PC-9 (cell line): Measurements from ENCODE around the gene CGA. TPM values are rescaled to one million over a fixed set of nuclear protein-coding genes. Genes with fewer than 3 reads are reported as not detected.
A peak's percentile ranks its signal among the peaks of the same experiment; 100 is the strongest.

ENCODE experiments used
- BruUV-seq: library from RNA; stranded (reverse); fragments of 400-500 nt; replicated peaks from 2 replicates; lab custom pipeline; 2021; lab: Mats Ljungman, UMichigan
- CTCF ChIA-PET: fragments of 300-600 bp; sonication (Branson Sonifier 250); formaldehyde crosslinking; loops from one replicate; lab custom pipeline; 2022; ENCODE audit warnings: antibody characterized with exemption; lab: Charles Lee
- POLR2A ChIA-PET: fragments of 300-600 bp; sonication (Branson Sonifier 250); formaldehyde crosslinking; loops from one replicate; lab custom pipeline; 2022; ENCODE audit warnings: antibody characterized with exemption; ENCODE audit not compliant: unreplicated experiment; lab: Charles Lee
- DNase-seq, 2 experiments: peaks; one replicate each; pipeline versions ENCODE4 v3.0.0 to v3.0.0-alpha.2; 2015 to 2022; ENCODE audit warnings: mixed read lengths in 1 of 2
- H2AFZ ChIP-seq: fragments of 200-600 bp; sonication (generic); 2 replicates; pipeline ENCODE4 v1.8.1; 2017; ENCODE audit warnings: antibody characterized with exemption
- H3F3A ChIP-seq: fragments of 200-600 bp; sonication (generic); 2 replicates; pipeline ENCODE4 v1.8.1; 2017; ENCODE audit warnings: antibody characterized with exemption, mild to moderate bottlenecking, low read depth; ENCODE audit not compliant: insufficient read depth
- H3K27ac ChIP-seq: fragments of 200-600 bp; sonication (generic); 2 replicates; pipeline ENCODE4 v1.6.1; 2016; ENCODE audit warnings: mixed run types
- H3K27me3 ChIP-seq: fragments of 200-600 bp; sonication (generic); 2 replicates; pipeline ENCODE4 v1.6.1; 2016; ENCODE audit warnings: low read depth, mixed run types; ENCODE audit not compliant: insufficient read depth
- H3K36me3 ChIP-seq: fragments of 200-600 bp; sonication (generic); 2 replicates; pipeline ENCODE4 v1.6.1; 2016; ENCODE audit warnings: low read depth, mixed run types
- H3K4me1 ChIP-seq: fragments of 200-600 bp; sonication (generic); replicated peaks from 2 replicates; pipeline ENCODE4 v1.6.1; 2016; ENCODE audit warnings: mixed run types; ENCODE audit not compliant: insufficient read depth
- H3K4me2 ChIP-seq: fragments of 200-600 bp; sonication (generic); 2 replicates; pipeline ENCODE4 v1.6.1; 2017; ENCODE audit warnings: mixed run types
- H3K4me3 ChIP-seq: fragments of 200-600 bp; sonication (generic); 2 replicates; pipeline ENCODE4 v1.6.1; 2016; ENCODE audit warnings: mixed run types
- H3K79me2 ChIP-seq: fragments of 200-600 bp; sonication (generic); 2 replicates; pipeline ENCODE4 v1.6.1; 2017; ENCODE audit warnings: low read depth, mixed run types
- H3K9me2 ChIP-seq: fragments of 200-600 bp; sonication (generic); 2 replicates; pipeline ENCODE4 v1.8.1; 2017; ENCODE audit warnings: mild to moderate bottlenecking; ENCODE audit not compliant: insufficient read depth
- H3K9me3 ChIP-seq: fragments of 200-600 bp; sonication (generic); 2 replicates; pipeline ENCODE4 v1.8.1; 2016; ENCODE audit warnings: low read depth; ENCODE audit not compliant: insufficient read depth
- H4K20me1 ChIP-seq: fragments of 200-600 bp; sonication (generic); 2 replicates; pipeline ENCODE4 v1.8.1; 2017; ENCODE audit not compliant: insufficient read depth
- EZH2 ChIP-seq: fragments of 200-600 bp; sonication (generic); IDR thresholded peaks from 2 replicates; pipeline ENCODE4 v1.8.0; 2017; ENCODE audit warnings: antibody characterized with exemption, low read depth
- intact Hi-C: fragments of 100-400 bp; cut with micrococcal nuclease; formaldehyde crosslinking; loops from one replicate; pipeline ENCODE4 v1.10.0; 2022; ENCODE audit not compliant: unreplicated experiment
- total RNA-seq: library from RNA; stranded (reverse); gene quantifications from 2 replicates; pipeline ENCODE4 v1.2.3, GENCODE V29; 2021
- TF ChIP-seq, protein P1 (sequence below): fragments of 200-600 bp; sonication (generic); conservative IDR thresholded peaks from 2 replicates; pipeline ENCODE4 v1.6.1; 2017; ENCODE audit warnings: mixed run types, antibody characterized with exemption, mild to moderate bottlenecking, moderate library complexity

Gene CGA
- total RNA-seq, 1 experiment from 2014 or later, result not detected

DNA sequence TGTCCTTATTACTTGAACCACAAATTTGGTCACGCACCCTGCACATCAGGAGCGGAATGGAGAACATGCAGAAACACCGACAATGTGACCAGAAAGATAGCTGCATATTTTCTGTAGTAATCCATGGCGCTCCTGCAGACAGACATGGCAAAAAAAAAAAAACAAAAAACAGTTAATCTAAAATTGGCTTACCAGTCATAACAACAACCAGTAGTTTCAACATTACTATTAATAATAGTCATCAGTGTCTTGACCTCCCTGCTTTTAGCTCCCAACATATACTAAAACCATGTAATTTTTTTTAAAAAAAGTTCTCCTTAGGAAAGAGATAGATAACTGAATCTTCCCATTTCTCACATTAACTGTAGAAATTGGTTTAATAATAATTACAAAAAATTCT is 6.8 kb downstream of the CGA start:
- Histone ChIP-seq H3K27me3 (no peaks in the 10 kb centered on the region), H3K9me2 (no peaks in the 10 kb centered on the region), H3K79me2 (no peaks in the 10 kb centered on the region), H4K20me1 (no peaks in the 10 kb centered on the region), H3F3A (no peaks in the 10 kb centered on the region), H2AFZ (no peak overlapping the region), H3K4me1 (no peaks in the 10 kb centered on the region), H3K4me2 (no peak overlapping the region), H3K4me3 (no peak overlapping the region), H3K36me3 (no peaks in the 10 kb centered on the region), H3K9me3 (no peaks in the 10 kb centered on the region), H3K27ac (no peak overlapping the region)
- BruUV-seq, result no TSS peak
- no peak for DNase-seq
- ChIA-PET POLR2A (no interaction called here), CTCF (interaction anchor here (0.6 kb wide), 1 partner anchor 235 kb away, joined by 3 read pairs; no protein-coding TSS in a partner anchor)
- intact Hi-C loops, result no loop called here
- no peak for TF ChIP-seq EZH2
- TF ChIP-seq, protein P1, sequence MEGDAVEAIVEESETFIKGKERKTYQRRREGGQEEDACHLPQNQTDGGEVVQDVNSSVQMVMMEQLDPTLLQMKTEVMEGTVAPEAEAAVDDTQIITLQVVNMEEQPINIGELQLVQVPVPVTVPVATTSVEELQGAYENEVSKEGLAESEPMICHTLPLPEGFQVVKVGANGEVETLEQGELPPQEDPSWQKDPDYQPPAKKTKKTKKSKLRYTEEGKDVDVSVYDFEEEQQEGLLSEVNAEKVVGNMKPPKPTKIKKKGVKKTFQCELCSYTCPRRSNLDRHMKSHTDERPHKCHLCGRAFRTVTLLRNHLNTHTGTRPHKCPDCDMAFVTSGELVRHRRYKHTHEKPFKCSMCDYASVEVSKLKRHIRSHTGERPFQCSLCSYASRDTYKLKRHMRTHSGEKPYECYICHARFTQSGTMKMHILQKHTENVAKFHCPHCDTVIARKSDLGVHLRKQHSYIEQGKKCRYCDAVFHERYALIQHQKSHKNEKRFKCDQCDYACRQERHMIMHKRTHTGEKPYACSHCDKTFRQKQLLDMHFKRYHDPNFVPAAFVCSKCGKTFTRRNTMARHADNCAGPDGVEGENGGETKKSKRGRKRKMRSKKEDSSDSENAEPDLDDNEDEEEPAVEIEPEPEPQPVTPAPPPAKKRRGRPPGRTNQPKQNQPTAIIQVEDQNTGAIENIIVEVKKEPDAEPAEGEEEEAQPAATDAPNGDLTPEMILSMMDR, result no peak

DNA sequence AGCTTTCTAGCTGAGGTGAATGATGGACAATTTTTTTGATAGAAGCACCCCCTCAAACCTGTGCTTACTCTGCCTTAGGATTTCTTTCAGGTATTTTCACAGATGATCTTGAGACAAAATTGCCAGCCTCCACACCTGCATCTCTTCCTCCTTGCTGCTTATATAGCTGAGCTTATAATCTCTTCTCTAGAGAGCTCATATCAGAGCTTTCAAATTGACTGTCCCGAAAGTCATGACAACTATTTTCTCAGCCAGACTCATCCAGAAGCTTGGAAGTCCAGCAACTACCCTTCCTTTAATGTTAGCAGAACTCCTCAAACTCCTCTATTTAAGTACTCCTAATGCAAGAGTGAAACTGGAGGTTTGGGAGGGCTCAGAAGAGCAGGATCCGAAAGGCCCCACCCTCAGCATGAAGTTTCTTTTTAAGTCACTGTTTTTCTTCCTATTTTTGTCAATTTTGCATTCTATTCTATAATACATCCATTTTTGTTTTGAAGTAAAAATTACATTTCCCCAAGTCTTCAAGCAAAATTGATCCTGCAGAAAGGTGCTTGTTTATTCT is 12.7 kb downstream of the CGA start:
- no peak overlapping the region for H3K4me3 ChIP-seq
- H3K36me3 ChIP-seq, result no peaks in the 10 kb centered on the region
- ChIA-PET POLR2A (no interaction called here), CTCF (no interaction called here)
- no peaks in the 10 kb centered on the region for H3K9me2 ChIP-seq
- no peaks in the 10 kb centered on the region for H4K20me1 ChIP-seq
- H3K79me2 ChIP-seq, result no peaks in the 10 kb centered on the region
- H3F3A ChIP-seq, result no peaks in the 10 kb centered on the region
- H3K4me2 ChIP-seq, result no peak overlapping the region
- DNase-seq, result no peak
- no peaks in the 10 kb centered on the region for H3K4me1 ChIP-seq
- no peak overlapping the region for H3K27ac ChIP-seq
- no peak overlapping the region for H2AFZ ChIP-seq
- BruUV-seq, result no TSS peak
- TF ChIP-seq EZH2, result no peak
- TF ChIP-seq, protein P1, result no peak
- intact Hi-C loops, result no loop called here
- H3K9me3 ChIP-seq, result no peaks in the 10 kb centered on the region
- no peaks in the 10 kb centered on the region for H3K27me3 ChIP-seq

DNA sequence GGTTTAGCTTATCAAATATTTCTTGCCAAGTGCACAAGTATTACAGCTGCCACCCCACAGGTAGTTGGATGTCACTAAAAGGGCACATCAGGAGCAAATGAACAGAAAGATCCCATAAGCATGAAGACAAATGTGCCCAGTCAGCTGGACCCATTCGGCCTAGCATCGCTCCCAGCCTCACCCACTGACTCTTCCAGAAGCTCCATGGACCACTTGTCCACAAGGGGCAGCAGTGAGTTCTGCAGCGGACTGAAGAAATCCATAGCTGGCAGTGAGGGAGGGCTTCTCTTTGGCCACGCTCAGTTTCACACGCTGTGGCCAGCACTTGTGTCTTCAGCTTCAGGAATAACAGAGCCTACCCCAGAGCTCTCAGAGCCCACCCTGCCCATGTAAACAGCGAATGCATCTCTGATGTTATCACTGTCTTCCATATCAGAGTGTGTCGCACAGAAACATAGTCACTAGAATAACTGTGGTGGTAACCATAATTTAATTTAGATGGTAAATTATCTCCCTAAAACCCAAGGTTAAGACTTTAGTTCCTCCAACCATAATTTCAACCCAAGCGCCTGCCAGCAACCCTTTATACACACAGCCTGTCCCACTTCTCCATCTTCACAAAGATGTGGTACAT is 15.8 kb downstream of the CGA start:
- TF ChIP-seq EZH2, result no peak
- TF ChIP-seq, protein P1, result peak; percentile 80
- BruUV-seq, result no TSS peak
- H3F3A ChIP-seq, result no peaks in the 10 kb centered on the region
- no peak overlapping the region for H3K4me2 ChIP-seq
- no peak overlapping the region for H3K27ac ChIP-seq
- no peaks in the 10 kb centered on the region for H3K4me1 ChIP-seq
- H3K9me2 ChIP-seq, result no peaks in the 10 kb centered on the region
- ChIA-PET POLR2A (no interaction called here), CTCF (interaction anchor here (0.6 to 0.9 kb wide), 2 partner anchors 13 to 145 kb away, joined by 3 to 8 read pairs; no protein-coding TSS in a partner anchor)
- H3K36me3 ChIP-seq, result no peaks in the 10 kb centered on the region
- H4K20me1 ChIP-seq, result no peaks in the 10 kb centered on the region
- H3K27me3 ChIP-seq, result no peaks in the 10 kb centered on the region
- intact Hi-C loops, result no loop called here
- no peak overlapping the region for H2AFZ ChIP-seq
- peak; percentile 35 to 37 for DNase-seq
- H3K9me3 ChIP-seq, result no peaks in the 10 kb centered on the region
- H3K79me2 ChIP-seq, result no peaks in the 10 kb centered on the region
- H3K4me3 ChIP-seq, result no peak overlapping the region
